GM19452 (cell line): ENCODE measurements around the gene JAG2.

ENCODE experiments used
- ATAC-seq: cut with Tn5 transposase; IDR thresholded peaks from one replicate; pipeline ENCODE4 v1.9.1; 2021; ENCODE audit not compliant: unreplicated experiment

The JAG2 gene

DNA sequence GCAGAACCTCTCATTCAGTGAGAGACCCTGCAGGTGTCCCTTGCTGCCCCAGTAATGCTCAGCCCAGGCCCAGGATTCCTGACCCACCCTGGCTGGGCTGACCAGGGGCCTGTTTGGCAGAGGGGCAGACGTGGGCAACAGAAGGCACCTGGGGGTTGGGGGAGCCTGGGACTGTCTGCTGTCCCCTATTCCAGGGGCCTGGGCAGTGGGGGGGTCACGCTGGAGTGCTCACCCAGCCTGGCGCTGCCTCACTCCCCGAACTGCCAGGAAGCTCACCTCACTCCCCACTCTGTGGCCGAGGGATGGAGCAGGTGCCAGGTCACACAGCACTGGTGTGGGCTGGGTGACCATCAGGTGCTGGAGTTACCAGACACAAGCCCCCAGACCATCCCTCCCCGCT, 35.1 kb upstream of the JAG2 start:
- no peak for ATAC-seq

DNA sequence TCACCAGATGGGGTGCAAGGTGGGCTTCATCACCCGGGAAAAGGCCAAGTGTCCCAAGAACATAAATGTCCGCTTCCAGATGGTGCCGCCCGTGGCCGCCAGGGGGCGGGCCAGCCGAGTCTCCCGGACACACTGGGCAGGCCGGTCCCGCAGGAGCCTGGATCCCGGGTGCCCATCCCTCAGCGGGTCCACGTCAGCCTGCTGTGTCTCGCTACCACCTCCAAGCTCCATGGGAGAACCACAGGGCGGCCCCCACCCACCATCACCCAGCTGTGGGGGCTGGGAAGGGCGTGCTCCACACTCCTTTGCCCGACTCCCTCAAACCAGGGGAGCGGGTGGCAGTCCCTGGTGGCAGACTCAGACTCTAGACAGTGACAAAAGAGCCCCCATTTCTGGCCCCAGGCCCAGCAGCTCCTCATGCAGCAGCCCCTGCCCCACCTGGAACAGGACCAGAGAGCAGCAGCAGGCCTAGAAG, 34.5 kb upstream of the JAG2 start:
- no peak for ATAC-seq

DNA sequence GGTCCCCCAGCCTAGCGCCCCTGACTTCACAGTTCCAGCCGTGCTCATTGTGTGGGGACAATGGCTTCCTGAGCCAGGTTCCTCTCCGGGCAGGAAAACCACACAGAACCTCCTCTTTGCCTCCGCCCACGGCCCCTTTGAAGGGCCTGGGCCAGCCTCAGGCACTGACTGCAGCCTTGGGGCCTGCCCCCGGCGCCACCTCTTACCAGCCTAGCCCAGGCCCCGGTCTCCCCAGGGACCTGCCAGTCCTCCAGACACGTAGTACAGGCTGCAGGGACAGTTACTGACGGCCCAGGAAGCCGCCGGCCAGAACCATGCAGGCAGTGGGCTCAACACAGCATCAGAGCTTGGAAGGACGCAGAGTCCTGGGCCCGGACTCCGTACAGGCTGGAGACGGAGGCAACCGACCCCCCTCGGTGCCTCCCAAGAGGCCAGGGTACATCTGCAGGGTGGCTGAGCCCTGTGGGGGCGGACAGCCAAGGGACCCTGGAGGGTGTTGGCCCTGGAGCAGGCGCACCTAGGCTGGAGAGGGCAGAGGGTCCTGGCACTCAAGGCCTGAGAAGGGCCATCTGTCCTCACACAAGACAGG, 33.4 kb upstream of the JAG2 start:
- no peak for ATAC-seq

DNA sequence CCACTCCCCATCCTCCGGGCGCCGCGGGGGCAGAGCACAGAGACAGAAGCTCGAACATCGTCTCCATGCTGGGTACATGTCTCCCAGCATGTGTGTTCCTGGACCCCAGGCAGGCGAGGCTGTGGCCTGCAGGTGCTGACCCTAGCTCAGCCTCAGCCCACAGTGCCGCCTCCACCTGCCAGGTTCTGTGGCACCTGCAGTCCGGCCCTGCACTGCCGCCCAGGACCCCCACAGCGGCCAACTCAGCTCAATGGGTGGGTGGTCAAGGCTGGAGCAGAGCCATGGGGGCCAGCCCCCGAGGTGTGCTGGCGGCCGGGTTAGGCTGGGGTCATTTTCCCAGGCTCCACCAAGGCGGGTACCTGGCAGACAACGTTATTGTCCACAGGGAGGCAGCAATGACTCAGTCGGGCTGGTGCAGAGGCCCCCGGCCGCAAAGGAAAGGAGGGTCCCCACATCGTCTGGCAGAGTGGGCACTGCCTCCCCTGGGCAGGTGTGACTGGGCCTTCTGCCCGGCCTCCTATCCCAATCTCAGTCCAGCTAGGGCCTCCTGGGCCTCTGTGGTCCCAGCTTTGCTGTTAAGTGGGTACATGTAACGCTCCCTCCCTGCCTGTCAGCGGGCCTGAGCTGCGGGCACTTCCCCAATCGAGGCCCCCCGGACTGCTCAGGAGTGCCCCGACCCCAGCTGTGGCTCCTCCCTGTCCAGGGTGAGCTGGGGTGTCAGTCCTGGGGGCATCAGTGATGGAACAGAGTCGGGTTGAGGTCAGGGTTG, 32.8 kb upstream of the JAG2 start:
- ATAC-seq: no peak

DNA sequence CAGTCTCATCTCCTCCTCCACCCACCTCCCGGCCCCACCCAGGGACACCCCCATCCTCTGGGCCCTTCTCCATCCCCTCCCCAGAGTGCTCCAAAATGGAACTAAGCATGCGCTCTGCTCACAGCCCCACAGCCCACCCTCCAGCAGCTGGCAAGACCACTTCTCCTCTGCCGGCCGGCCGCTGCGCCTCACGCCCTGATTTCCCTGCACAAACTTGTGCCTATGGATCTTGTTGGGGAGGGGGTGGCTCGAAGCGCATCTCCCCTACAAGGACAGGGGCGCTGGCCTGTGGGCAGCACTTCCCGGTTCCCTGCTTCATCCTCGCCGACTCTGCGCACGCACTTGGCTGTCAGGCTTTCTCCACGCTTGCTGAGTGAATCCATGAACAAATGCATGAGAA, 32.1 kb upstream of the JAG2 start:
- no peak for ATAC-seq

DNA sequence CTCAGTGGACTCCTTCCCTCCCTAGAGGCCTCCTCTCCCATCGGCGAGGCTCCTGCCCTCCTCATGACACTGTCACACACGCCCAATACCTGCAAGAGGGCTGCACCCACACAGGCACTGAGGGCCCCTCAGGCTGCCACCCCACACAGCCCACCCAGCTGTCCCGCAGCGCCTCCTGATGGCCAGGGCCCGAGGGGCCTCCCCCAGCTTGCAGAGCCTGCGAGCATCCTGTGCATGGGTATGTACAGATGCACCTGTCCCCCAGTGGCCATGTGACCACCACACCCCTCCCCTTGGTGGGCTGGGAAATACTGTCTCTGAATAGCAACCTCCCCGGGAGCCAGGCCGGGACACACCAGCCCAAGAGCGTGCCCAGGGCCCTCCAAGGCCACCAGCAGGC, 31.5 kb upstream of the JAG2 start:
- no peak for ATAC-seq

DNA sequence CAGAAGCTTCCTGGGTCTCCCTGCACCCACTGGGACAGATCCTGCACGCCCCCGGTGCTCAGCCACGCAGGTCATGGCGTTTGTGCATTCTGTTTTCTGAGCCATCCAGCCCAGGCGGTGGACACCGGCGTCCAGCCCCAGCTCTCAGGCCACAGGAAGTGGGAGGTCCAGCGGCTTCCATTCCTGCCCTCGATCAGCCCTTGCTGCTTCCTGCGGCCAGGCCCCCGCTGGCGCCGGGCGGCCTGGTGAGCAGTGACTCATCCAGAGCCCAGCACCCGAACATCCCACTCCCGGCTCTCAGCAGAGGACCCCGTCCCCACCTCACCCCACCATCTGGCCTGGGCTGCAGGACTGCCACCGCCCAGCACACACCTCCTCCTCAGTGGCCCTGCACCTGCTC, 30.5 kb upstream of the JAG2 start:
- ATAC-seq: no peak

DNA sequence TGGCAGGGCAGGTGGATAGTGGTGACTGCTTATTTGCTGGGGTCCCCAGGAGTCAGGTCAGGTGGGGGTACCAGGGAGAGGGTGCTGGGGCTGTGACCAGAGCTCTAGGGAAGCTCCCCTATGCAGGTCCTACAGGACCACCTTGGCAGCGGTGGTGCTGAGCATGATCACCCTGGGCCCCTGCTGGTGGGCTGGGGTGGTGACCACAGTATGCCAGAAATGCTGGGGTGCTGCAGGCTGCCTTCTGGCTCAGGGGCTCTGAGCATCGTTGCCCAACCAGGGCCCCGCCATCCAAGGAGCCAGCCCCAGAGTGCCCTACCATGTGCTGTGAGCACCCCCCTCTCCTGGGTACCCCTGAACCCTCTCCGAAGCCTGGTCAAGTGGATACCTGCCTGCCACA, 30.0 kb upstream of the JAG2 start:
- no peak for ATAC-seq

DNA sequence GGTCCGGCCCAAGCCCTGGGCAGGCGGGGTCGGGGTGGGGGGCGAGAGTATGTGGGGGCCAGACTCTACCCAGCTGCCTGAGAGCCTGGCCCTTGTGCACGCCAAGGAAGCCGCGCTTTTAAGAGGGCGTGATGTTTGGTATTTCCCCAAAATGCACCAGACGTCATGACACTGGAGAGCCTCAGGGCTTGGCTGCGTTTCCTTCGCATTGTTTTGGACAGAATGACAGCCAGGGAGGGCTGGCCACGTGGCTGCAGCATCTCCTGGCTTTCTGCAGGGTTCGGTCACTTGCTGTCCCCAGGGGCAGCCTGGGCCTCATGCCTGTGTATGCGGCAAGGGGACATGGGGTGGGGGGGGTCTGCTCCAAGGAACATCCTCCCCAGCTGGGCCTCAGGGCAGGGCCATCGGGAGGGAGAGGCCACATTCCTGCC, 28.6 kb upstream of the JAG2 start:
- no peak for ATAC-seq

DNA sequence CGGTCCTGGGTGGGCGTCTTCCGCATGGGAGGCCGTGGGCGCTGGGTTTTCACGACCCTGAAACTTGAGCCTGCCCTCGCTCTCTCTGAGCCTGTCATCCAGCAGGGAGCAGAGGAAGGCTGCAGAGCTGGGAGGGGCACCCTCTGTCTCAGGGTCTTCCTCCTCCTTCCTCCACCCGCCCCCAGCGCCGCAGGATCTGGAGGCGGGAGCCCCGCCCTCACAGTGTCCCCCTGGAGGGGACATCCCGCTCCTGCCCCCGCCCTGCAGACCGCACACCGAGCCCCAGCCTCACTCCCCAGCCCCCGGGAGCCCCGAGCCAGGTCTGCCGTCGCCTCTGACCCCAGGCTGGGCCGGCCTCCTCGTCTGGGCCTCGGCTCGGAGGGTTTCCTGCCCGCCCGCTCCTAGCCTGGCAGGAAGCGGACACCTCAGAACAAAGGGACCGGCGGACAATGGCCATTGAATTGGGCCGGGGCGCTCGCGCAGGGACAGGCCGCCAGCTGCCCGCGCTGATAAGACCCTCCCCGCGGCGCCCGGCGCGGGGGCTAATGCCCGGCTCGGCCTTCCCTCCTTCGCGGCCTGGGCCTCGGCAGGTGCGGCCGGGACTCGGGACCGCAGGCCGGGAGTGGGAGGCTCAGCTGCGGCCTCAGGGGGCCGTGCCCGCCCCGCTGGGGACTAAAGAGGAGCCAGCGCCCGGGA, 27.8 kb upstream of the JAG2 start:
- ATAC-seq: no peak

DNA sequence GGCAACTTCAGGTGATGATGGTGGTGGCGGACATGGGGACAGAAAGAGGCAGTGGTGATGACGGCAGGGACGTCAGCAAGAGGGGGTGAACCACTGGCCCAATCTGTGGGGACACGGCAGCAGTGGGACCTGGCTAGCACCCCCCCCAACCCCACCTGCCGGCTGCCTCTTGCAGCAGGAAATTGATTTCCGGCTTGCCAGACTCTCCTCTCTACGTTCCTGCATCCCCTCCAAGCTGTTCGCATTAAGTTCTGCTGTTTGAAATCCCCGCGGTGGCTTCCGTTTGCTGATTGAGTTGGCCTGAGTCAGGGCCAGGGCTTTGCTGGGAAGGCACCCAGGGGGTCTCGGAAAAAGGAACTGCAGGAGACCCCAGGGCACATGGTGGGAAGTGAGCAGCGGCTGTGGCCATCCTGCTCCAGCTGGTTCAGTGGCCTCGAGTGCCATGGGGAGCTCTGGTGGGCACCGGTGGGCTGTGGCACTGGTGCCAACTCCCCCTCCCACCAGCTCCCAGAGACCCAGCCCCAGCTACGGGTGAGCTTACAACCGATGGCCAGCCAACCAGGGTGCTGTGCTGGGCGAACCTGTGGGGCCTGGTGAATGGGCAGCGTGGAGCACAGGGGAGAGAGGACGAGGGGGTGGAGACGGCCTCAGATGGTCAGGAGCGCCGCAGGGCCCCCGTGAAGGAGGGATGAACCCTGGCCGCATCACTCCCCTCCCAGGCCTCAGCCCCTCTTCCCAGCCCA, 27.1 kb upstream of the JAG2 start:
- ATAC-seq: no peak

DNA sequence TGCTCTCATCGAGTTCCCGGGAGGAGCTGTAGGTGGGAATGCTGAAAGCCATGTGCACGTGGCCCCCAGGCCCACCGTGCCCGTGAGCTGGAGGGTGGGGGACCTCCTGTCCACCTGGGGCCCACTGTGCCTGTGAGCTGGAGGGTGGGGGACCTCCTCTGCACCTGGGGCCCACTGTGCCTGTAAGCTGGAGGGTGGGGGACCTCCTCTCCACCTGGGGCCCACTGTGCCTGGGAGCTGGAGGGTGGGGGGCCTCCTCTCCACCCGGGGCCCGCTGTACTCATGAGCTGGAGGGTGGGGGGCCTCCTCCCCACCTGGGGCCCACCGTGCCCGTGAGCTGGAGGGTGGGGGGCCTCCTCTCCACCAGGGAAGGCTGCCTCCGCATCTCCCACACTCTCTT, 26.5 kb upstream of the JAG2 start:
- no peak for ATAC-seq

DNA sequence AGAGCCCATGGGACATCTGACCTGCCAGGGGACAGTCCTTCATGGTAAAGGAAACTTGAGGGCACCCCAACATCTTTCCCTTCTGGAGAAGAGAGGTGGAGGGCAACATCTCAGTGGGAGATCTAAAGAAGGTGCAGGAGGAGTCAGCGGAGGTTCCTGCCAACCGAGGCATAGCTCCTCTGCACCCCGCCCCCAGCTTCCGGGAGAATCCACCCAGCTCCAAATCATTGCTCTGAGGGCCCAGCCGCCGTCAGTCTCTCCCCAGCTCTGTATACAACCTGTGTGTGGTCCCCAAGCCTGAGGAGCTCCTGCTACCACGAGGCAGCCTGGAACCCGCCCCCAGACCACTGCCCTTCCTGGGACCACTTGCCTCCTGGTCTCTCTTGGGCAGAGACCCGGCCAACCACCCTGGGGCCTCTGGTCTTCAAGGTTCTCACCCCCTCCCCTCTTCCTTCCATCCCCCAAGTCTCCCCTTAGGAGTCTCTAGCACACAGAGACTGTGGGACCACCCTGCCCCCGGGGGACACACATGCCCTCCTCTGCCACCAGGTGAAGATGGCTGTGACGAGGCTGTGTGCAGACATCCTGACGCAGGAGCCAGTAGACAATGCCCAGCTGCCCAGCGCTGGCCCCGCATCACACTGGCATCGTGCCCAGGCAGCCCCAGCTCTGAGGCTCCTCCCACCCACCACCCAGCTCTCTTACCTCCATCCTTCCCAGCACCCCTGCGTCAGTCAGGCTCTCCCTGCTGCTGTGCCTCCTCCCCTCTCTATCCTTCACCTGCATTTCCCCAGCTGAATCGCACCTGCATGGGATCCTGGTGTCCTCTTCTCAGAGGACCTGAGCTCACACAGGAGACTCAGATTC, 25.6 kb upstream of the JAG2 start:
- no peak for ATAC-seq

DNA sequence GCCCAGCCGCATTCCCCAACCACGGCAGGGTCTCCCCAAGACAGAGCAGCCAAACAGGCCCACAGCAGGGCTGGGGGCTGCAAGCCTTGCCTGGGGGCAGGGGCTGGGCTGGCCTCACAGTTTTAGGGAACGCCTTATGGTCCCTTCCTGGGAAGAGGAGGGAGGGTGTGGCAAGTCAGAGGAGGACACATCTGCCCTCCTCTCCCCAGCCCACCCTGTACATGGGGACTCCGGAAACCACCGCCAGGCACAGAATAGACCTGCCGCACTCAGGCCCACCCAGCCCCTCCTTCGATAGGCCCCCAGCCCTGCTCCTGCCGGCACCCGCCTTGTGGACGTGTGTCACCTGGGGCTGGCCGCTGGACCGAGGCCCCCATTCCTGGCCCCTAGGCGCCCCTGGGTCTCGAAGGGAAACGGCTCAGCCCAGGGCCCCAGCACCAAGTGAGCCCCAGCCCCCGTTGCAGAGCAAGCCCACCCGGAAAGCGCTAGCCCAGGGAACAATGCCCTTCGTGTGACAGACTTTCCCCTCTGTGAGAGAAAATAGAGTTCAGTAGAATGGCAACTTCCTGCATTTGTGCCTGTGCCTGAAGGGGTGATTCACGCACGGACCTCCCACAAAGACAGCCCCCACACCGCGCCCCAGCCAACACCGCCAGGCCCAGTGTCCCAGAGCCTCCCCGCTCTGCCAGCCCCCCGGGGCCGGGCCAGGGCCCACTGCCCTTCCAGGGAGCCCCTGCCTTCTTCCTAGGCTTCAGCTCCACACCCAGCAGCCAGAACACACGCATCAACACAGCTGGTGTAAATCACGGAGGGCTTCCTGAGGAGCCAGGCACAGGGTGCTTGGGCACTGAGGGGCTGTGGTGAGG, 24.5 kb upstream of the JAG2 start:
- no peak for ATAC-seq

DNA sequence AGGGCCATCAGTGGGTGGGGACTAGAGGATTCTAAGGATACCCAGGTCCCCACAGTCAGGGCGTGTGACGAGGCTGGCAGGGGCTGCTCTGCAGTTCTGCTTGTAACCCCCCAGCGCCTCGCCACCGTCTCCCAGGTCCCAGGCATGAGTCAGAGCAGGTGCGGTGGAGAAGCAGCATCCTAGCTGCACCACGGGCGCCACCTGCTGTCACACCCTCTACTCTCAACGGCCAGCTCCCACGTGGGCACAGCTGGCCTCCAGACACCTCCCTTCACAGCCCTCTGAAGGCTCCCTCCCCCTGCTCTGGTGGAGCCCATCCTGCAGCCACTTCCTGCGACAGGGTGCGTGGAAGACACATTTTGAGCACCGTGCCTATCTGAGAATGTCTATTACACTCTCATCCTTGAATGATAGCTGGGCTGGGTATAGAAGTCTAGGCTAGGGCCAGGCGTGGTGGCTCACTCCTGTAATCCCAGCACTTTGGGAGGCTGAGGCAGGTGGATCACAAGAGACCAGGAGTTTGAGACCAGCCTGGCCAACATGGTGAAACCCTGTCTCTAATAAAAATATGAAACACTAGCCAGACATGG, 19.5 kb upstream of the JAG2 start:
- ATAC-seq: no peak

DNA sequence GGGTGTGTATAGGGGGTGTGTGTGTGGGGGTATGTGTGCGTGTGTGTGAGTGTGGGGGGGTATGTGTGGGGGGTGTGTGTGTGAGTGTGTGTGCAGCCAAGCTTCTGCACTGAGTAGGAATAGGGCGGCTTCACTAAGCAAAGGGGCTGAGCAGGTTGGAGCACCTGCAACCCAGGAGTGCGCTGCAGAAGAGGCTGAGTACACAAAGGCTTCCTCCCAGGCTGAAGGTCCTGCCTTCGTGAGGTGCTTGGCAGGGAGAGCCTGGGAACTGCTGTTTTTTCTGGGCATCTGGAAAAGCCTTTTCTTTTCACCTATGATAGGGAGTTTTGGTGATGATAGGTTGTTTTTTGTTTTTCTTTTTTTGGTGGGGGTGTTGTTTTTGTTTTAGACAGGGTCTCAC, 18.5 kb upstream of the JAG2 start:
- no peak for ATAC-seq

DNA sequence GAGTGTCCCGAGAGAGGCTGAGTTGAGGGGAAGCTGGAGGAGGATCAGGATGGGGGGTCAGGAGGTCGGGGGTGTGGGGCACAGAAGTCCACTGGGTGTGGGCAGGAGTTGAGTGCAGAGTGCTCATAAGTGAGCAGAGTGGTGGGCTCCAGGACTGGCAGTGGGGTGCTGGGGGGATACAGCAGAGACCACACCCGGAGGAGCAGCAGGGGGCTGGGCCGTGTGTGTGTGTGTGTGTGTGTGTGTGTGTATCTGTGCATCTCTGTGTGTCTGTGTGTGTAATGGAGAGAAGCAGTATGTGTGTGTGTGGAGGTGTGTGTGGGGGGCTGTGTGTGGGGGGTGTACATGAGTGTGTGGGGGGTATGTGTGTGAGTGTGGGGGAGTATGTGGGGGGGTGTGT, 17.4 kb upstream of the JAG2 start:
- no peak for ATAC-seq

DNA sequence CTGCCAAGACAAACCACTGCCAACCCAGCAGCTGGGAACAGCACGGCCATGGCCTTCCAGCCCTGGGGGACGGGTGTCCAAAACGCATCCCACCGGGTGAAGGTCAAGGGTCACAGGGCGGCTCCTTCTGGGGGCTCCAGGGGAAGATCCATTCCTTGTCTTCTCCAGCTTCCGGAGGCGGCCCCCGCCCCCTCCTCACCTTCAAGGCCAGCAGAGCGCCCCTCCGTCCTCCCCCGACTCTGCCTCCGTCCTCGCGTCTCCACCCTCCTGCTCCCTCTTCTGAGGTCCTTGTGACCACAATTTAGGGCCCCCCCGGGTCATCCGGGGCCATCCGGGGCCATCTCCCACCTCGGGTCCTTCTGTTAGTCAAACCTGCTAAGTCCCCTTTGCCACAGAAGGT, 16.4 kb upstream of the JAG2 start:
- ATAC-seq: no peak

DNA sequence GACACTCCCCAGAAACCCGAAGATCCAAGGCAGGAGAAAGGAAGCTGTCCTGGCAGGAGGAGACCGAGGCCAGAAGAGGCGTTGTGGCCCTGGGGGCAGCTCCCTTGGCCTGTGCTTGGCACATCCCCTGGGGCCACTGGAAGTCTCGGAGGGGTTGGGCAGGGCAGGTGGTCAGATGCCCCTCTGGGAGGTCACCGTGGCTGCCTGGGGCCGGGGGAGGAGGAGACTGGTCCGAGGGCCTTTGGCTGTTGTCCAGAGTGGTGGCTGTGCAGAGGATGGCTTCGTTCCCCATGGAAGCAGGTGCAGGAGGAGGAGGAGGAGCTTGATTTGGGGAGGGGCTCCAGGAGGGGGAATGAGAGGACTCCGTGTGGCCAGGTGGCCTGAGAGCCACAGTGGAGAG, 15.9 kb upstream of the JAG2 start:
- no peak for ATAC-seq
